ENCODE data around the gene ITPK1. TPM values are rescaled to one million over a fixed set of nuclear protein-coding genes. Genes with fewer than 3 reads are reported as not detected.

The ITPK1 gene
- total and polyA plus RNA-seq, 2 experiments from 2014 or later, result 18.7 to 35.0 TPM

- Histone ChIP-seq H3K4me1 (ENCODE audit: insufficient read depth) (no peaks in the 10 kb centered on the region), H3K27me3 (replicated peaks; ENCODE audit: insufficient read depth) (no peaks in the 10 kb centered on the region), H3K27ac (no peak overlapping the region), H3K79me2 (ENCODE audit: insufficient read depth) (no peaks in the 10 kb centered on the region; the same call in 1 of the 2 replicates), H4K20me1 (ENCODE audit: insufficient read depth) (no peaks in the 10 kb centered on the region), H3K9ac (no peak overlapping the region), H3F3A (ENCODE audit: insufficient read depth) (no peaks in the 10 kb centered on the region), H3K9me2 (ENCODE audit: insufficient read depth) (no peaks in the 10 kb centered on the region), H3K4me3 (no peak overlapping the region), H2AFZ (no peak overlapping the region), H3K36me3 (ENCODE audit: low read depth) (no peaks in the 10 kb centered on the region), H3K4me2 (ENCODE audit: unreplicated experiment) (no peak overlapping the region), H3K9me3 (ENCODE audit: low read depth) (no peaks in the 10 kb centered on the region)
- in situ Hi-C loops (cut with MboI), result no loop called here
- TF ChIP-seq EZH2phosphoT487 (IDR thresholded peaks at IDR 0.05; ENCODE audit: insufficient read depth, low read depth), result no peak
- TF ChIP-seq EZH2 (IDR thresholded peaks at IDR 0.05; ENCODE audit: insufficient read depth, poor library complexity, severe bottlenecking), result no peak
- WGBS, 2 experiments (ENCODE audit: low coverage in 1 of 2, low lambda C conversion rate in 2 of 2, missing lambda C conversion rate in 2 of 2), result 86 to 89% methylated on average over 7 of the region's 7 CpGs
- no peak for DNase-seq
Observed at GRCh38 chr14:93026339-93026738, 89.4 kb downstream of the ITPK1 start.

GRCh38 chr14:93025055-93025454, 90.7 kb downstream of the ITPK1 start:
- no peaks in the 10 kb centered on the region for H3F3A ChIP-seq (ENCODE audit: insufficient read depth)
- no peak overlapping the region for H3K9ac ChIP-seq
- WGBS, 2 experiments (ENCODE audit: low coverage in 1 of 2, low lambda C conversion rate in 2 of 2, missing lambda C conversion rate in 2 of 2), result 81 to 84% methylated on average over 9 of the region's 9 CpGs
- no peaks in the 10 kb centered on the region for H3K9me2 ChIP-seq (ENCODE audit: insufficient read depth)
- no peak overlapping the region for H2AFZ ChIP-seq
- no peak overlapping the region for H3K4me3 ChIP-seq
- in situ Hi-C loops (cut with MboI), result no loop called here
- H3K4me2 ChIP-seq (ENCODE audit: unreplicated experiment), result no peak overlapping the region
- H3K79me2 ChIP-seq (ENCODE audit: insufficient read depth), result no peaks in the 10 kb centered on the region; the same call in 1 of the 2 replicates
- H3K27me3 ChIP-seq (replicated peaks; ENCODE audit: insufficient read depth), result no peaks in the 10 kb centered on the region
- DNase-seq, result no peak
- no peaks in the 10 kb centered on the region for H4K20me1 ChIP-seq (ENCODE audit: insufficient read depth)
- H3K9me3 ChIP-seq (ENCODE audit: low read depth), result no peaks in the 10 kb centered on the region
- TF ChIP-seq EZH2 (IDR thresholded peaks at IDR 0.05; ENCODE audit: insufficient read depth, poor library complexity, severe bottlenecking), result no peak
- no peak for TF ChIP-seq EZH2phosphoT487 (IDR thresholded peaks at IDR 0.05; ENCODE audit: insufficient read depth, low read depth)
- H3K4me1 ChIP-seq (ENCODE audit: insufficient read depth), result no peaks in the 10 kb centered on the region
- H3K36me3 ChIP-seq (ENCODE audit: low read depth), result no peaks in the 10 kb centered on the region
- H3K27ac ChIP-seq, result no peak overlapping the region

- no peaks in the 10 kb centered on the region for H3K9me3 ChIP-seq (ENCODE audit: low read depth)
- H3K4me2 ChIP-seq (ENCODE audit: unreplicated experiment), result no peak overlapping the region
- TF ChIP-seq EZH2 (IDR thresholded peaks at IDR 0.05; ENCODE audit: insufficient read depth, poor library complexity, severe bottlenecking), result no peak
- TF ChIP-seq EZH2phosphoT487 (IDR thresholded peaks at IDR 0.05; ENCODE audit: insufficient read depth, low read depth), result no peak
- H3K27me3 ChIP-seq (replicated peaks; ENCODE audit: insufficient read depth), result no peaks in the 10 kb centered on the region
- whole genome bisulfite sequencing, 2 experiments (ENCODE audit: low coverage in 1 of 2, low lambda C conversion rate in 2 of 2, missing lambda C conversion rate in 2 of 2), result 94 to 95% methylated on average over 5 of the region's 5 CpGs
- H3K9ac ChIP-seq, result no peak overlapping the region
- no peaks in the 10 kb centered on the region; the same call in 1 of the 2 replicates for H3K79me2 ChIP-seq (ENCODE audit: insufficient read depth)
- no peak overlapping the region for H2AFZ ChIP-seq
- H3K4me1 ChIP-seq (ENCODE audit: insufficient read depth), result no peaks in the 10 kb centered on the region
- H4K20me1 ChIP-seq (ENCODE audit: insufficient read depth), result no peaks in the 10 kb centered on the region
- no peaks in the 10 kb centered on the region for H3K9me2 ChIP-seq (ENCODE audit: insufficient read depth)
- H3F3A ChIP-seq (ENCODE audit: insufficient read depth), result no peaks in the 10 kb centered on the region
- in situ Hi-C loops (cut with MboI), result no loop called here
- H3K4me3 ChIP-seq, result no peak overlapping the region
- no peak overlapping the region for H3K27ac ChIP-seq
- DNase-seq, result no peak
- no peaks in the 10 kb centered on the region for H3K36me3 ChIP-seq (ENCODE audit: low read depth)
Observed at GRCh38 chr14:93024493-93024892, 91.2 kb downstream of the ITPK1 start.

- Histone ChIP-seq H3K4me2 (ENCODE audit: unreplicated experiment) (no peak overlapping the region), H3K9me3 (ENCODE audit: low read depth) (no peaks in the 10 kb centered on the region), H3K27ac (no peak overlapping the region), H4K20me1 (ENCODE audit: insufficient read depth) (no peaks in the 10 kb centered on the region), H3F3A (ENCODE audit: insufficient read depth) (no peaks in the 10 kb centered on the region), H3K79me2 (ENCODE audit: insufficient read depth) (no peaks in the 10 kb centered on the region; the same call in 1 of the 2 replicates), H3K4me3 (no peak overlapping the region), H2AFZ (no peak overlapping the region), H3K9ac (no peak overlapping the region), H3K4me1 (ENCODE audit: insufficient read depth) (no peaks in the 10 kb centered on the region), H3K9me2 (ENCODE audit: insufficient read depth) (no peaks in the 10 kb centered on the region), H3K36me3 (ENCODE audit: low read depth) (no peaks in the 10 kb centered on the region), H3K27me3 (replicated peaks; ENCODE audit: insufficient read depth) (no peaks in the 10 kb centered on the region)
- WGBS, 2 experiments (ENCODE audit: low coverage in 1 of 2, low lambda C conversion rate in 2 of 2, missing lambda C conversion rate in 2 of 2), result 78 to 83% methylated on average over 11 to 12 of the region's 12 CpGs
- DNase-seq, result no peak
- TF ChIP-seq EZH2 (IDR thresholded peaks at IDR 0.05; ENCODE audit: insufficient read depth, poor library complexity, severe bottlenecking) (no peak), EZH2phosphoT487 (IDR thresholded peaks at IDR 0.05; ENCODE audit: insufficient read depth, low read depth) (no peak)
- in situ Hi-C loops (cut with MboI), result no loop called here
Observed at GRCh38 chr14:93023802-93024434, 91.8 kb downstream of the ITPK1 start.

Measured in GM23248 (cell line).